PC-3 (cell line): ENCODE data around the gene GALNT11. TPM values are rescaled to one million over a fixed set of nuclear protein-coding genes. Genes with fewer than 3 reads are reported as not detected.

Experiments
- ATAC-seq: fragments of 200-7000 bp; cut with Tn5 transposase; 2 replicates; pipeline ENCODE4 v1.9.1; 2020; ENCODE audit warnings: mild to moderate bottlenecking, moderate library complexity
- BruUV-seq: library from RNA; stranded (reverse); fragments of 400-500 nt; replicated peaks from 2 replicates; lab custom pipeline; 2021; lab: Mats Ljungman, UMichigan
- CTCF ChIA-PET: fragments of 300-600 bp; sonication (Branson Sonifier 250); formaldehyde crosslinking; loops from one replicate; lab custom pipeline; 2022; ENCODE audit warnings: antibody characterized with exemption; lab: Charles Lee
- POLR2A ChIA-PET: fragments of 300-600 bp; sonication (Branson Sonifier 250); formaldehyde crosslinking; loops from one replicate; lab custom pipeline; 2022; ENCODE audit warnings: antibody characterized with exemption; ENCODE audit not compliant: unreplicated experiment; lab: Charles Lee
- DNase-seq: peaks from one replicate; pipeline ENCODE4 v3.0.0-alpha.2; 2015
- H2AFZ ChIP-seq: fragments of 300-600 bp; sonication (generic); 2 replicates; pipeline ENCODE4 v1.6.0; 2016; ENCODE audit warnings: antibody characterized with exemption, low read length
- H3F3A ChIP-seq: fragments of 300-600 bp; sonication (generic); one replicate; pipeline ENCODE4 v1.6.0; 2017; ENCODE audit warnings: antibody characterized with exemption, low read length, control low read depth, mild to moderate bottlenecking; ENCODE audit not compliant: unreplicated experiment
- H3K27ac ChIP-seq: fragments of 300-600 bp; sonication (generic); 2 replicates; pipeline ENCODE4 v1.5.1; 2016; ENCODE audit warnings: mild to moderate bottlenecking, low read length
- H3K27me3 ChIP-seq: fragments of 300-600 bp; sonication (generic); 2 replicates; pipeline ENCODE4 v1.6.1; 2016; ENCODE audit warnings: low read length, mixed read lengths
- H3K36me3 ChIP-seq: fragments of 300-600 bp; sonication (generic); 2 replicates; pipeline ENCODE4 v1.6.1; 2016; ENCODE audit warnings: low read depth, mixed run types, low read length, mixed read lengths
- H3K4me1 ChIP-seq: fragments of 300-600 bp; sonication (generic); 2 replicates; pipeline ENCODE4 v1.5.1; 2016; ENCODE audit warnings: low read length; ENCODE audit not compliant: insufficient read depth
- H3K4me2 ChIP-seq: fragments of 300-600 bp; sonication (generic); 2 replicates; pipeline ENCODE4 v1.6.0; 2016; ENCODE audit warnings: low read length
- H3K4me3 ChIP-seq: fragments of 300-600 bp; sonication (generic); 2 replicates; pipeline ENCODE4 v1.5.1; 2016; ENCODE audit warnings: mild to moderate bottlenecking, low read length, mixed read lengths
- H3K79me2 ChIP-seq: fragments of 300-600 bp; sonication (generic); 2 replicates; pipeline ENCODE4 v1.6.1; 2017; ENCODE audit warnings: low read length, mixed read lengths
- H3K9ac ChIP-seq: fragments of 300-600 bp; sonication (generic); 2 replicates; pipeline ENCODE4 v1.6.0; 2016; ENCODE audit warnings: mild to moderate bottlenecking, low read length
- H3K9me2 ChIP-seq: fragments of 300-600 bp; sonication (generic); replicated peaks from 2 replicates; pipeline ENCODE4 v1.6.1; 2016; ENCODE audit warnings: mixed run types, low read length, mixed read lengths
- H3K9me3 ChIP-seq: fragments of 300-600 bp; sonication (generic); 2 replicates; pipeline ENCODE4 v1.6.1; 2016; ENCODE audit warnings: low read length, mixed read lengths
- H4K20me1 ChIP-seq: fragments of 300-600 bp; sonication (generic); 2 replicates; pipeline ENCODE4 v1.6.1; 2016; ENCODE audit warnings: low read length, mixed read lengths
- CTCF ChIP-seq: fragments of 300-600 bp; sonication (generic); conservative IDR thresholded peaks from 2 replicates; pipeline ENCODE4 v1.5.1; 2017; ENCODE audit warnings: antibody characterized with exemption, low read depth, mild to moderate bottlenecking, low read length
- EZH2 ChIP-seq: fragments of 300-600 bp; sonication (generic); IDR thresholded peaks from one replicate; pipeline ENCODE4 v1.6.1; 2017; ENCODE audit warnings: antibody characterized with exemption, mild to moderate bottlenecking, low read length; ENCODE audit not compliant: unreplicated experiment
- EZH2phosphoT487 ChIP-seq: fragments of 300-600 bp; sonication (generic); IDR thresholded peaks from 2 replicates; pipeline ENCODE4 v1.6.1; 2018; ENCODE audit warnings: mild to moderate bottlenecking, antibody characterized with exemption, low read length, borderline replicate concordance
- intact Hi-C: fragments of 100-400 bp; cut with micrococcal nuclease; formaldehyde crosslinking; loops from 2 replicates; pipeline ENCODE4 v1.9.0; 2023
- total RNA-seq: library from RNA; depleted of rRNA; stranded (reverse); fragments of >200 nt; gene quantifications from 2 replicates; pipeline ENCODE4 v1.2.3, GENCODE V29; 2014

GALNT11 gene
- total RNA-seq, 1 experiment from 2014 or later, result 19.5 TPM

DNA sequence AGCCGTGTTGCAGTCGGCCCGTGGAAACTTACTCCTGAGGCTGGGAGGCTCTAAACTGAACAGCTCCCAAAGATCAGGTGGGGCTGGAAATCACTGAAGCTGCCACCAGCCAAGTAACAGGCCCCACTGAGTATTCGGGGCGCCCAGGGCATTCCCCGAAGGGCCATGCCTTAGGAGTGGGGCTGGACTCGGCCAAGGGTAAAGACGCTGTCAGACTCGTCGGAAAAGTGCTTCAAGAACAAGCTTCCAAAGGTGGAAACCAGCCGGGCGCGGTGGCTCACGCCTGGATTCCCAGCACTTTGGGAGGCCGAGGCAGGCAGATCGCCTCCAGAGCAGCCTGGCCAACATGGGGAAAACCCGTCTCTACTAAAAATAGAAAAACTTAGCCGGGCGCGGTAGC is 102.8 kb downstream of the GALNT11 start:
- Histone ChIP-seq H3F3A (no peaks in the 10 kb centered on the region), H3K4me2 (no peak overlapping the region), H3K4me1 (no peaks in the 10 kb centered on the region), H4K20me1 (no peaks in the 10 kb centered on the region), H3K9me2 (no peaks in the 10 kb centered on the region), H3K4me3 (no peak overlapping the region), H3K27me3 (no peaks in the 10 kb centered on the region), H3K27ac (no peak overlapping the region), H3K36me3 (peaks cover 22% of the 10 kb centered on the region), H3K9me3 (no peaks in the 10 kb centered on the region), H3K9ac (no peak overlapping the region), H3K79me2 (no peaks in the 10 kb centered on the region), H2AFZ (no peak overlapping the region)
- POLR2A ChIA-PET, result no interaction called here
- intact Hi-C loops, result no loop called here
- no peak for ATAC-seq
- no TSS peak for BruUV-seq
- TF ChIP-seq CTCF, result no peak
- no peak for TF ChIP-seq EZH2phosphoT487
- CTCF ChIA-PET, result no interaction called here
- no peak for DNase-seq

- Histone ChIP-seq H3K4me1 (no peaks in the 10 kb centered on the region), H3K9me2 (no peaks in the 10 kb centered on the region), H3K79me2 (no peaks in the 10 kb centered on the region), H2AFZ (no peak overlapping the region), H3K36me3 (peaks cover 16% of the 10 kb centered on the region), H3K9ac (no peak overlapping the region), H3K9me3 (no peaks in the 10 kb centered on the region), H3K27ac (no peak overlapping the region), H3K27me3 (no peaks in the 10 kb centered on the region), H3K4me2 (no peak overlapping the region), H3K4me3 (no peak overlapping the region), H3F3A (no peaks in the 10 kb centered on the region), H4K20me1 (no peaks in the 10 kb centered on the region)
- ATAC-seq, result no peak
- no peak for DNase-seq
- intact Hi-C loops, result no loop called here
- BruUV-seq, result no TSS peak
- TF ChIP-seq EZH2phosphoT487 (no peak), CTCF (no peak)
- POLR2A ChIA-PET, result no interaction called here
- CTCF ChIA-PET, result no interaction called here
Measured at GRCh38 chr7:152128741-152129461, 103.4 kb downstream of the GALNT11 start.

- no peak for ATAC-seq
- Histone ChIP-seq H3K9me3 (no peaks in the 10 kb centered on the region), H3K27me3 (no peaks in the 10 kb centered on the region), H3K4me1 (no peaks in the 10 kb centered on the region), H3K27ac (no peak overlapping the region), H2AFZ (no peak overlapping the region), H3K9me2 (no peaks in the 10 kb centered on the region), H3K36me3 (peaks cover 8% of the 10 kb centered on the region), H3K4me2 (no peak overlapping the region), H3K79me2 (no peaks in the 10 kb centered on the region), H3K9ac (no peak overlapping the region), H3K4me3 (no peak overlapping the region), H4K20me1 (no peaks in the 10 kb centered on the region), H3F3A (no peaks in the 10 kb centered on the region)
- intact Hi-C loops, result no loop called here
- no TSS peak for BruUV-seq
- no peak for TF ChIP-seq CTCF
- no peak for TF ChIP-seq EZH2phosphoT487
- TF ChIP-seq EZH2, result no peak
- ChIA-PET POLR2A (no interaction called here), CTCF (no interaction called here)
- DNase-seq, result no peak
Measured at GRCh38 chr7:152129682-152130081, 104.2 kb downstream of the GALNT11 start.
